Measurements from ENCODE around the gene HOXC5.
"Not testable (repeated sequence)": the region's sequence is repeated elsewhere in the genome, so short reads cannot be mapped to it uniquely, and the experiment has no call there.

Gene HOXC5

DNA sequence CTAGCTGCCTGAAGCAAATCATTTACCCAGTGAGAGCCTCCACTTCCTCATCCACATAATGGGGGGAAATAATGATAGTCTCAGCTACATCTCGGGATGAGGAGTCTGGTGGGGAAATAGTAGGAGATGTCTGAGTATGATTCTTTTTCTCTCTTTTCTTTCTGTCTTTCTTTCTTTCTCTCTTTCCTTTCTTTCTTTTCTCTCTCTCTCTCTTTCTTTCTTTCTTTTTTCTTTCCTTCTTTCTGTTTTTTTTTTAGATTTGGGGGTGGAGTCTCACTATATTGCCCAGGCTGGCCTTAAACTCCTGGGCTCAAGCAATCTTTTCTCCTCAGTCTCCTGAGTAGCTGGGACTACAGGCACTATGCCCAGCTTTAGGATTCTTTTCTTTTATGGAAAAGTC is 33.6 kb downstream of the HOXC5 start:
- no peaks in the 10 kb centered on the region for H3K36me3 Mint-ChIP-seq
- DNase-seq, result no peak
- CTCF ChIA-PET, result no interaction called here
- no peak overlapping the region for H3K27ac Mint-ChIP-seq
- no peaks in the 10 kb centered on the region for H3K4me1 Mint-ChIP-seq
- H3K27me3 Mint-ChIP-seq, result peaks cover 78% of the 10 kb centered on the region
- H3K9me3 Mint-ChIP-seq, result no peaks in the 10 kb centered on the region
- no peak overlapping the region for H3K4me3 Mint-ChIP-seq

DNA sequence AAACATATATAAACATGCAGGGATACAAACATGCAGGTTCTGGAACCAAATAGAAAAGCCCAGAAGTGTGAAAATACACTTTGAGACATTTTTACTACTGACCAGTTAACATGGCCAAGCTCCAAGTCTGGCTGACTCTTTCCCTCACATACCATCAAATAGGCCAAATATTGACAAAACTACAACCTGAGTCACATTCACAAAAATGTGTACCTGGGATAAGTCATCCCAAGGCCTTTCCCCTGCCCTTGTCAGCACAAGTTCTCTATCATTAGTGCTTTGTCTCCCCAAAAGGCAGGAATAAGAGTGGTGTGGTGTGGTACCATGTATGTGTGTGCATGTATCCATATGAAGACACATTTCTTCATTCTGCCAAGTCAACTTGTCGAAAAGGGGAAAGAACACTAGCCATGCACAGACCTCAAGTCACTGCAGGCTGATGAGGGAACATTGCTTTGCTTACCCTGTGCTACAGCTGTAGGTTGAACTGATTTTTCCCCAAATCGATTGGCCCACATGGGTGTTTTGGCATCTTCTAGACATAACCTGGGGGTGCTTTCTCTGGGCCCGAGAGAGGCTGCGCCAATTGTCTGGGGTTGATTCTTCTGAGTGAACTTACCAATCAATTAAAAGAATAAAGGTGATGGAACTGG is 35.7 kb downstream of the HOXC5 start:
- Mint-ChIP-seq H3K36me3 (no peaks in the 10 kb centered on the region), H3K9me3 (no peaks in the 10 kb centered on the region), H3K27me3 (peaks cover 77% of the 10 kb centered on the region), H3K4me3 (no peak overlapping the region), H3K27ac (no peak overlapping the region), H3K4me1 (no peaks in the 10 kb centered on the region)
- CTCF ChIA-PET, result interaction anchor here (0.6 kb wide), 1 partner anchor 123 kb away, joined by 3 read pairs; no protein-coding TSS in a partner anchor
- DNase-seq, result no peak

DNA sequence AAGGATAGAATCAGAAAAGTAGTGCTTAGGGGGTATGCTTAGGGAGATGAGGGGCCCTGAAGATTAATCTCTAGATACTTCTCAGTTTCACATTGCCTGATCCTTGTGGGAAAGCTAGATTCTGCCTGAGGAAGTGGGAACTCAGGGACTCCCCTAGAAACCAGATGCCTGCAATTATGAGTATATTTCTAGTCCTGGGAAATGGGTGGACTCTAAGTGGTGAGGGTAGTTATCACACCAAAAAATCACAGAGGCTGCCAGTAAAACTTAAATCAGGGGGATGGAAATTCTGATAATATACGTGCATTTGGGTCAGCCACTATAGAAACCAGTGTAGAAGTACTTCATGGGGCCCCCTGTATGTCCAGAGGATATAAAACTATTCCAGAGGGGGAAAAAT is 39.1 kb downstream of the HOXC5 start:
- no peaks in the 10 kb centered on the region for H3K9me3 Mint-ChIP-seq
- CTCF ChIA-PET, result interaction anchor here (1.2 kb wide), 1 partner anchor 40 kb away, joined by 3 read pairs; no protein-coding TSS in a partner anchor
- H3K27ac Mint-ChIP-seq, result no peak overlapping the region
- H3K4me3 Mint-ChIP-seq, result no peak overlapping the region
- peaks cover 79% of the 10 kb centered on the region for H3K27me3 Mint-ChIP-seq
- no peak for DNase-seq
- H3K4me1 Mint-ChIP-seq, result no peaks in the 10 kb centered on the region
- no peaks in the 10 kb centered on the region for H3K36me3 Mint-ChIP-seq

- Mint-ChIP-seq H3K9me3 (no peaks in the 10 kb centered on the region), H3K36me3 (no peaks in the 10 kb centered on the region), H3K4me1 (peaks cover 3% of the 10 kb centered on the region), H3K4me3 (no peak overlapping the region), H3K27me3 (peaks cover 77% of the 10 kb centered on the region), H3K27ac (no peak overlapping the region)
- CTCF ChIA-PET, result no interaction called here
- DNase-seq, result no peak
Measured at GRCh38 chr12:54074308-54074707, 41.5 kb downstream of the HOXC5 start.

DNA sequence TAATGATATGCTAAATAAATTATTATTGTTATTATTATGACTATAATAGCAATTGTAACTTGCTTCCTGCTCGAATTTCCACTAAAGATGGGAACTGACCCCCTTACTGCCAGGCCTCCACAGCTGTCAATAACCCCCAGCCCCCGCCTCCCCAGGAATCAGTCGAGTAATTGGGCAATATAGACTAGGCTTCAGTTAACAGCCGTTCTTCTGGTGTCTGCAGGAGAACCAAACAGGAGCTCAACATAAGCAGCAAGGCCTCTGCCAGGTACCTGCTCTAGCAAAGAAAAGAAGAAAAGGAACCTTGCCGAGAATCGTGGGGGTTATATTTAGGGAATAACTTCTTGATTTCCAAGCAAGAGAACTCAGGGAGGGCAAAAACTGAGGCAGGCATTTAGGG is 42.6 kb downstream of the HOXC5 start:
- Mint-ChIP-seq H3K4me1 (peaks cover 3% of the 10 kb centered on the region), H3K4me3 (no peak overlapping the region), H3K36me3 (no peaks in the 10 kb centered on the region), H3K27me3 (peaks cover 71% of the 10 kb centered on the region), H3K9me3 (no peaks in the 10 kb centered on the region), H3K27ac (no peak overlapping the region)
- no peak for DNase-seq
- CTCF ChIA-PET, result no interaction called here

DNA sequence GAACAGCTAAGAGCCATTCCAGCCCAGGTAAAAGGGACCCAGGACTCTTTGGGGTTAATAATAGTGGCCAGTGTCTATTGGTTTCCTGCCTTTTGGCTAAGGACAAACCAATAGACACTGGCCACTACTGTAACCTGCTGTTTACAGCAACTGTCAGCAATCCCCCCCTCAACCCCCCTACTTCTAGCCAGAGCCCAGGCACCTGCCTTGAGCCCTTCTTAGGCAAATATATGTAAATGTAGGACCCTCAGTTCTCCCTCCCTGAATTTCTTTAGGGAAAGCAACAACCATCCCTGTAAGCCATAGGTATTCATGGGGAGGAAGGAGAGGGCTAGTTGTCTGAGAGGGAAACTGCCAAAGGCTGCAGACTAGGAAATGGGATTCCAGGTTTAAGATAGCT is 43.1 kb downstream of the HOXC5 start:
- no peak overlapping the region for H3K4me3 Mint-ChIP-seq
- DNase-seq, result no peak
- peaks cover 8% of the 10 kb centered on the region for H3K4me1 Mint-ChIP-seq
- H3K36me3 Mint-ChIP-seq, result no peaks in the 10 kb centered on the region
- H3K27ac Mint-ChIP-seq, result no peak overlapping the region
- peaks cover 67% of the 10 kb centered on the region for H3K27me3 Mint-ChIP-seq
- no peaks in the 10 kb centered on the region for H3K9me3 Mint-ChIP-seq
- CTCF ChIA-PET, result no interaction called here

GRCh38 chr12:54077843-54078242 is 45.0 kb downstream of the HOXC5 start:
- H3K36me3 Mint-ChIP-seq, DNase-seq, H3K27ac Mint-ChIP-seq, CTCF ChIA-PET, H3K4me3 Mint-ChIP-seq, H3K9me3 Mint-ChIP-seq: not testable (repeated sequence)
- Mint-ChIP-seq H3K27me3 (peaks cover 53% of the 10 kb centered on the region), H3K4me1 (peaks cover 22% of the 10 kb centered on the region)

DNA sequence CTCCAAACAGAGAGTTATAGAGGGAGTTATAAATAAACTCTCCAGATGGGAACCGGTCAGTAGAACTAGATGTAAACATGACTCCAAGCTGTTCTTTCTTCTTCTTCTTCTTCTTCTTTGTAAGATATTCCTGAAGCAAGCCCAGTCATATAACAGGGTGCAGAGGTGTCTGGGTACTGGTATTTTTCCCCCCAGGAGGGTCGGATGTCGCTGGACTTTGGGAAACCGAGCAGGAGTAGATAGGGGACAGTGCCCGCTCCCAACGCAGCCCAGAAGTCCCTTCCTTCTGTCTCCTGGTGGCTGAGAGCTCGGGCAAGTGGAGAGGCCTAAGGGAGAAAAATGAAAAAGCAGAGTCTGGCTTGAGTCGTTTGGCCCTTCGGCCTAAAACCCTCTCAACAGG is 46.3 kb downstream of the HOXC5 start:
- CTCF ChIA-PET, H3K27ac Mint-ChIP-seq, H3K36me3 Mint-ChIP-seq, H3K9me3 Mint-ChIP-seq, DNase-seq, H3K4me3 Mint-ChIP-seq: not testable (repeated sequence)
- Mint-ChIP-seq H3K27me3 (peaks cover 54% of the 10 kb centered on the region), H3K4me1 (peaks cover 31% of the 10 kb centered on the region)

- DNase-seq, H3K36me3 Mint-ChIP-seq, CTCF ChIA-PET, H3K9me3 Mint-ChIP-seq, H3K4me3 Mint-ChIP-seq: not testable (repeated sequence)
- H3K27me3 Mint-ChIP-seq, result peaks cover 54% of the 10 kb centered on the region
- H3K4me1 Mint-ChIP-seq, result peaks cover 31% of the 10 kb centered on the region
- peak overlapping the region; percentile 85 for H3K27ac Mint-ChIP-seq
Measured at GRCh38 chr12:54080008-54080924, 47.4 kb downstream of the HOXC5 start.

DNA sequence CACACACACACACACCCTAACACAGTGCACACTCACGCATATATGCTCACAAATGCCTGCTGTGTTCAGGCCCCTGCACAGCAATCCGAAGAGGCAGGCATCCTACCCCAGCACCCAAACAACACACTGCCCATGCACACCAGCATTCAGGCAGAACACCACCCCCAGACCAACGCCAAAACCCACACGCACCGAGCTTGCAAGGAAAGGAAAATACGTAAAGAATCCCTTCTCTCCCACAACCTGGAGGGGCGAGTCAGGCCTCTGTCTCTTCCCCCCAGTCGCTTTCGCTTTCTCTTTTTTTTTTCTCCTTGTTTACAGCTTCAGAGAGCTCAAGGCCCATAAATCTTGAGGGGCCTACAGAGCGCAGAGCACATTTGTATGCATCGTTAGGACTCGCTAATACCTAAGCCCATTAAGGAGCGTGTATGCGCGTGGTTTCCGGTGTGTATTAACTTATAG is 48.2 kb downstream of the HOXC5 start:
- H3K4me3 Mint-ChIP-seq, result peak overlapping the region; percentile 86
- H3K9me3 Mint-ChIP-seq, CTCF ChIA-PET, H3K36me3 Mint-ChIP-seq: not testable (repeated sequence)
- DNase-seq, result peak; percentile 61
- H3K27ac Mint-ChIP-seq, result peak overlapping the region; percentile 85
- H3K4me1 Mint-ChIP-seq, result peaks cover 31% of the 10 kb centered on the region
- peaks cover 56% of the 10 kb centered on the region for H3K27me3 Mint-ChIP-seq

GRCh38 chr12:54081581-54082396 is 48.9 kb downstream of the HOXC5 start:
- H3K36me3 Mint-ChIP-seq, CTCF ChIA-PET, H3K9me3 Mint-ChIP-seq: not testable (repeated sequence)
- DNase-seq, result peak; percentile 51
- peaks cover 31% of the 10 kb centered on the region for H3K4me1 Mint-ChIP-seq
- peak overlapping the region; percentile 86 for H3K4me3 Mint-ChIP-seq
- peaks cover 56% of the 10 kb centered on the region for H3K27me3 Mint-ChIP-seq
- peak overlapping the region; percentile 85 for H3K27ac Mint-ChIP-seq

GRCh38 chr12:54082397-54082892 is 49.6 kb downstream of the HOXC5 start:
- H3K4me3 Mint-ChIP-seq, result peak overlapping the region; percentile 86

More at GRCh38 chr12:54082397-54082892, 49.6 kb downstream of the HOXC5 start:
- Mint-ChIP-seq H3K4me1 (peaks cover 31% of the 10 kb centered on the region), H3K27me3 (peaks cover 56% of the 10 kb centered on the region), H3K36me3 (no peaks in the 10 kb centered on the region), H3K9me3 (no peaks in the 10 kb centered on the region), H3K27ac (peak overlapping the region; percentile 85)
- peak; percentile 66 for DNase-seq
- CTCF ChIA-PET, result no interaction called here
